Prostate gland (tissue), 2 donors: ENCODE results near the gene RNF40. TPM values are rescaled to one million over a fixed set of nuclear protein-coding genes. Genes with fewer than 3 reads are reported as not detected.
A peak's percentile ranks its signal among the peaks of the same experiment; 100 is the strongest.

ENCODE experiments used
- DNase-seq: peaks from one replicate; pipeline ENCODE4 v3.0.0-alpha.2; 2019; ENCODE audit warnings: low spot score
- H3K27ac ChIP-seq, 2 donors: fragments of 200-600 bp; sonication (generic); 2 replicates each; pipeline ENCODE4 v1.5.1; 2017 to 2019
- H3K27me3 ChIP-seq: fragments of 200-600 bp; sonication (generic); replicated peaks from 2 replicates; pipeline ENCODE4 v1.5.1; 2019; ENCODE audit not compliant: insufficient read depth
- H3K36me3 ChIP-seq, 2 donors: fragments of 200-600 bp; sonication (generic); 1 replicate in 1 of 2; 2 replicates in 1 of 2; pipeline versions ENCODE4 v1.5.1 to v1.8.1; 2017 to 2019
- H3K4me1 ChIP-seq: fragments of 200-600 bp; sonication (generic); replicated peaks from 2 replicates; pipeline ENCODE4 v1.5.1; 2019
- H3K4me3 ChIP-seq, 2 donors: fragments of 200-600 bp; sonication (generic); 2 replicates each; pipeline ENCODE4 v1.5.1; 2017 to 2019
- H3K9me3 ChIP-seq: fragments of 200-600 bp; sonication (generic); 2 replicates; pipeline ENCODE4 v1.5.1; 2017
- POLR2A ChIP-seq: fragments of 450-650 bp; IDR thresholded peaks from one replicate; pipeline ENCODE4 v1.6.1; 2016; ENCODE audit warnings: antibody characterized with exemption, mild to moderate bottlenecking
- POLR2AphosphoS5 ChIP-seq: sonication (generic); formaldehyde crosslinking; IDR thresholded peaks from one replicate; pipeline ENCODE4 v1.6.1; 2017; ENCODE audit warnings: antibody characterized with exemption
- WGBS: methylation state at CpG from one replicate; pipeline ENCODE4 v1.1.5; 2018; 5-methylcytosine and 5-hydroxymethylcytosine counted together
- intact Hi-C: fragments of 100-400 bp; cut with DNase I; formaldehyde crosslinking; loops from one replicate; pipeline ENCODE4 v1.14.2; 2022
- total RNA-seq, 2 donors: library from RNA; depleted of rRNA; stranded (reverse); fragments of >200 nt; gene quantifications; one replicate each; pipeline ENCODE4 v1.1.0, GENCODE V29; 2016
- TF ChIP-seq, protein P1 (sequence below), 4 experiments: fragments of 200-600 bp in 2 of 4; fragments of 450-650 bp in 2 of 4; sonication (generic) in 2 of 4; IDR thresholded peaks; 1 replicate in 3 of 4; 2 replicates in 1 of 4; pipeline ENCODE4 v1.5.1; 2016 to 2019; ENCODE audit warnings: antibody characterized with exemption in 4 of 4, mild to moderate bottlenecking in 2 of 4, moderate library complexity in 2 of 4

Gene RNF40
- total RNA-seq, 2 donors from 2014 or later = 89.9 to 113 TPM

DNA sequence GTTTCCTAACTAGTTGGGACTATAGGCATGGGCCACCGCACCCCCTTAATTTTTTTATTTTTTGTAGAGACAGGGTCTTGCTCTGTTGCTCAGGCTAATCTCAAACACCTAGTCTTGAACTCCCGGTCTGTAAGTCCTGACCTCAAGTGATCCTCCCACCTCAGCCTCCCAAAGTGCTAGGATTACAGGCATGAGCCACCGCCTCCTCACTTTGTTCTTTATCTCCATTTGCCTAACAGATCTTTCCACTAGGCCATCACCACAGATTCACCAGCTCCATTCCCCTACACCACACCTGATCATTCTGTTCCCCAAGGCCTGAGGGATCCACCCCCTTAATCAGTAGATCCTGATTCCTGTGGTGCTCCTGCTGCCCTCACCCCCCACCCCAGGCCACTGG lies 32.5 kb downstream of the RNF40 start:
- DNase-seq = no peak
- H3K27ac ChIP-seq = no peak overlapping the region
- TF ChIP-seq, protein P1, sequence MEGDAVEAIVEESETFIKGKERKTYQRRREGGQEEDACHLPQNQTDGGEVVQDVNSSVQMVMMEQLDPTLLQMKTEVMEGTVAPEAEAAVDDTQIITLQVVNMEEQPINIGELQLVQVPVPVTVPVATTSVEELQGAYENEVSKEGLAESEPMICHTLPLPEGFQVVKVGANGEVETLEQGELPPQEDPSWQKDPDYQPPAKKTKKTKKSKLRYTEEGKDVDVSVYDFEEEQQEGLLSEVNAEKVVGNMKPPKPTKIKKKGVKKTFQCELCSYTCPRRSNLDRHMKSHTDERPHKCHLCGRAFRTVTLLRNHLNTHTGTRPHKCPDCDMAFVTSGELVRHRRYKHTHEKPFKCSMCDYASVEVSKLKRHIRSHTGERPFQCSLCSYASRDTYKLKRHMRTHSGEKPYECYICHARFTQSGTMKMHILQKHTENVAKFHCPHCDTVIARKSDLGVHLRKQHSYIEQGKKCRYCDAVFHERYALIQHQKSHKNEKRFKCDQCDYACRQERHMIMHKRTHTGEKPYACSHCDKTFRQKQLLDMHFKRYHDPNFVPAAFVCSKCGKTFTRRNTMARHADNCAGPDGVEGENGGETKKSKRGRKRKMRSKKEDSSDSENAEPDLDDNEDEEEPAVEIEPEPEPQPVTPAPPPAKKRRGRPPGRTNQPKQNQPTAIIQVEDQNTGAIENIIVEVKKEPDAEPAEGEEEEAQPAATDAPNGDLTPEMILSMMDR (IDR thresholded peaks at IDR 0.05) = no peak
- TF ChIP-seq POLR2A (no peak), POLR2AphosphoS5 (no peak)

DNA sequence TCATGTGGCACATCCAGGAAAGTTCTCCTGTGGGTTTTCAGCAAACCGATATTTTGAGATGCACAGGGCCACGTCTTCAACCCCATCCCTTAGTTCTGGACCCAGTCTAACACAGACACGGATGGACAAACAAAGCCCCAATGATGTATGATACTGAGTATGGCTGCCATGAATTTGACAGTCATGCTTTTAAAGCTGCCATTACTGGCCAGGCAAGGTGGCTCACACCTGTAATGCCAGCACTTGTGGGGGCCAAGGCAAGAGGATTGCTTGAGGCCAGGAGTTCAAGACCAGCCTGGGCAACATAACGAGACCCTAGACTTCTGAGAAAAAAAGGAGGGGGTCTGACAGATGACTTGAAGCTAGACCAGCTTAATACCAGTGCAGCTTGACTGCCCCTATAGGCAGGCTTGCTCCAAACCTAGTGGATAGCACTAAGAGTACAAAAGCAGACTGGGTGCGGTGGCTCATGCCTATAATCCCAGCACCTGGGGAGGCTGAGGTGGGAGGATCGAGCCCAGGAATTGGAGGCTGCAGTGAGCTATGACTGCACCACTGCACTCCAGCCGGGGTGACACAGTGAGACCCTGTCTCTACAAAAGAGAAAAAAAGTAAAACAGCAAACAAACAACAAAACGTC lies 35.7 kb downstream of the RNF40 start:
- intact Hi-C loops = no loop called here
- Histone ChIP-seq H3K36me3 (no peaks in the 10 kb centered on the region), H3K27me3 (no peaks in the 10 kb centered on the region), H3K27ac (no peak overlapping the region), H3K4me1 (no peaks in the 10 kb centered on the region), H3K9me3 (no peaks in the 10 kb centered on the region), H3K4me3 (no peak overlapping the region)
- no peak for TF ChIP-seq POLR2A
- TF ChIP-seq, protein P1 (IDR thresholded peaks at IDR 0.05) = no peak
- no peak for TF ChIP-seq POLR2AphosphoS5
- no peak for DNase-seq
- WGBS = 77% methylated on average over 8 of the region's 8 CpGs

More for the DNA sequence above, 32.5 kb downstream of the RNF40 start:
- H3K27me3 ChIP-seq = no peaks in the 10 kb centered on the region
- H3K4me3 ChIP-seq = no peak overlapping the region
- no peaks in the 10 kb centered on the region for H3K4me1 ChIP-seq
- no peaks in the 10 kb centered on the region for H3K9me3 ChIP-seq
- H3K36me3 ChIP-seq = no peaks in the 10 kb centered on the region
- 87% methylated on average over 3 of the region's 3 CpGs for WGBS
- intact Hi-C loops = no loop called here

DNA sequence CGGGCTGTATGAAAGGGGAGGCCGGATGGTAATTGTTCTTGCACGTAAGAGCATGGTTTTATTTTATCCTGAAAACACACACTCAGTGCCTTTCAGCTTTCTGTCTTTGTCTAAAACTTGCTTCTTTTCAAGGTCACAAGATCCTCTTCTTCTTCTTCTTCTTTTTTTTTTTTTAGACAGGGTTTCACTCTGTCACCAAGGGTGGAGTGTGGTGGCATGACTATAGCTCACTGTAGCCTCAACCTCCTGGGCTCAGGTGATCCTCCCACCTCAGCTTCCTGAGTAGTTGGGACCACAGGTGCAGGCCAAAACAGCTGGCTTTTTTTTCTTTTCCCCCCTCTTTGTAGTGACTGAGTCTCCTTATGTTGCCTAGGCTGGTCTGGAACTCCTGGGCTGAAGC lies 40.8 kb downstream of the RNF40 start:
- Histone ChIP-seq H3K36me3 (no peaks in the 10 kb centered on the region), H3K9me3 (no peaks in the 10 kb centered on the region), H3K4me3 (no peak overlapping the region), H3K27ac (no peak overlapping the region), H3K4me1 (peaks cover 7% of the 10 kb centered on the region), H3K27me3 (no peaks in the 10 kb centered on the region)
- WGBS = 56% methylated on average over 3 of the region's 3 CpGs
- TF ChIP-seq POLR2A = no peak
- no peak for TF ChIP-seq POLR2AphosphoS5
- TF ChIP-seq, protein P1 (IDR thresholded peaks at IDR 0.05) = no peak
- intact Hi-C loops = no loop called here
- DNase-seq = no peak

DNA sequence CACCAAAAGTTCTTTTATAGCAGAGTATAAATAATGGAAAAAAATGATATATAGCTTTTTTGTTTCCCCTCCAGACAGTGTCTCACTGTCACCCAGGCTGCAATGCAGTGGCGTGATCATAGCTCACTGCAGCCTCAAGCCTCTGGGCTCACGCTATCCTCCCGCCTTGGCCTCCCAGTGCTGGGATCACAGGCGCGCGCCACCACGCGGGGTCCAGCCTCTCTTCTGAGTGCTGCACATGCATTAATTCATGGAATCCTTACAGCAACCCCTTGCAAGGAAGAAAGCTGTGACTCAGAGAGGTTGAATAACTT lies 42.9 kb downstream of the RNF40 start:
- intact Hi-C loops = loop anchor here (1.0 to 2.0 kb wide), 2 partner anchors 18 to 70 kb away; partner anchors contain the start of gene ZNF629

More for the DNA sequence above, 42.9 kb downstream of the RNF40 start:
- no peaks in the 10 kb centered on the region for H3K9me3 ChIP-seq
- H3K4me1 ChIP-seq = peaks cover 7% of the 10 kb centered on the region
- DNase-seq = no peak
- no peaks in the 10 kb centered on the region for H3K27me3 ChIP-seq
- no peaks in the 10 kb centered on the region for H3K36me3 ChIP-seq
- H3K27ac ChIP-seq = peak overlapping the region; percentile 87 to 90
- TF ChIP-seq POLR2AphosphoS5 (no peak), POLR2A (no peak)
- TF ChIP-seq, protein P1 (IDR thresholded peaks at IDR 0.05) = no peak
- 36% methylated on average over 8 of the region's 8 CpGs for WGBS
- peak overlapping the region; percentile 54 to 58 for H3K4me3 ChIP-seq
